Activated B cell treated with CpG ODN at 0.5 μM for 24 hours (primary cell): ENCODE data around the gene ERLEC1. TPM values are rescaled to one million over a fixed set of nuclear protein-coding genes. Genes with fewer than 3 reads are reported as not detected.

Experiments used
- ATAC-seq: fragments of 200-7000 bp; cut with Tn5 transposase; one replicate; pipeline ENCODE4 v1.10.0; 2021; ENCODE audit warnings: low read depth, mild to moderate bottlenecking, moderate library complexity
- CTCF ChIA-PET: fragments of 350-600 bp; sonication (Branson Sonifier 250); formaldehyde crosslinking; loops from one replicate; lab custom pipeline; 2021; ENCODE audit warnings: antibody characterized with exemption; lab: Charles Lee
- POLR2A ChIA-PET: fragments of 350-600 bp; sonication (Branson Sonifier 250); formaldehyde crosslinking; loops from one replicate; lab custom pipeline; 2021; ENCODE audit warnings: antibody characterized with exemption; lab: Charles Lee
- DNase-seq: peaks from one replicate; pipeline ENCODE4 v3.0.0; 2022
- H3K27ac Mint-ChIP-seq: one replicate; pipeline ENCODE4 v1.8.0; 2020; ENCODE audit warnings: mixed read lengths
- H3K27me3 Mint-ChIP-seq: one replicate; pipeline ENCODE4 v1.8.0; 2021; ENCODE audit warnings: mixed read lengths
- H3K36me3 Mint-ChIP-seq: one replicate; pipeline ENCODE4 v1.8.0; 2021; ENCODE audit warnings: low read depth, mixed read lengths
- H3K4me1 Mint-ChIP-seq: one replicate; pipeline ENCODE4 v1.8.0; 2021; ENCODE audit warnings: mixed read lengths
- H3K4me3 Mint-ChIP-seq: one replicate; pipeline ENCODE4 v1.8.0; 2020; ENCODE audit warnings: mild to moderate bottlenecking, mixed read lengths
- H3K9me3 Mint-ChIP-seq: one replicate; pipeline ENCODE4 v1.8.0; 2020; ENCODE audit warnings: mixed read lengths
- intact Hi-C: fragments of 100-400 bp; cut with micrococcal nuclease; formaldehyde crosslinking; loops from one replicate; pipeline ENCODE4 v1.15.1; 2024
- total RNA-seq: library from RNA; stranded (reverse); gene quantifications from 2 replicates; pipeline ENCODE4 v1.2.3, GENCODE V29; 2022
- TF ChIP-seq, protein P1 (sequence below): fragments of 200-600 bp; IDR thresholded peaks from one replicate; pipeline ENCODE4 v1.8.0; 2022; ENCODE audit warnings: antibody characterized with exemption, mild to moderate bottlenecking

The ERLEC1 gene
- total RNA-seq, 1 donor from 2014 or later: 16.8 TPM

DNA sequence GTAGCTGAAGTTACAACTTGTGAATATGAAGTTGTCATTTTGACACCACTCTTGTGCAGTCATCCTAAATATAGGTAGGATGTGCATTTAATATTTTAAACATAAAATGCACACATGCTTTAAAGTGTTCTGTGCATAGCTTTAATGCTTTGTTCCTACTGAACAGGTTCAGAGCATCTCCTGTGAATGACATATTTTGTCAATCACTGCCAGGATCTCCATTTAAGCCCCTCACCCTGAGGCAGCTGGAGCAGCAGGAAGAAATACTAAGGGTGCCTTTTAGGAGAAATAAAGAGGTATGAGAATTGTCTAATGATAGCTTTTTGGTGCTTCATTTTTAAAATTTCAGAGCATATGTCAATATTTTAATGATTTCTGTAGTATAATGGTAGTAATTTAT lies 14.7 kb downstream of the ERLEC1 start:
- Mint-ChIP-seq H3K9me3 (no peaks in the 10 kb centered on the region), H3K36me3 (peaks cover 67% of the 10 kb centered on the region), H3K27ac (no peak overlapping the region), H3K27me3 (no peaks in the 10 kb centered on the region), H3K4me1 (no peaks in the 10 kb centered on the region), H3K4me3 (no peak overlapping the region)
- ATAC-seq (no peak), DNase-seq (no peak)
- TF ChIP-seq, protein P1, sequence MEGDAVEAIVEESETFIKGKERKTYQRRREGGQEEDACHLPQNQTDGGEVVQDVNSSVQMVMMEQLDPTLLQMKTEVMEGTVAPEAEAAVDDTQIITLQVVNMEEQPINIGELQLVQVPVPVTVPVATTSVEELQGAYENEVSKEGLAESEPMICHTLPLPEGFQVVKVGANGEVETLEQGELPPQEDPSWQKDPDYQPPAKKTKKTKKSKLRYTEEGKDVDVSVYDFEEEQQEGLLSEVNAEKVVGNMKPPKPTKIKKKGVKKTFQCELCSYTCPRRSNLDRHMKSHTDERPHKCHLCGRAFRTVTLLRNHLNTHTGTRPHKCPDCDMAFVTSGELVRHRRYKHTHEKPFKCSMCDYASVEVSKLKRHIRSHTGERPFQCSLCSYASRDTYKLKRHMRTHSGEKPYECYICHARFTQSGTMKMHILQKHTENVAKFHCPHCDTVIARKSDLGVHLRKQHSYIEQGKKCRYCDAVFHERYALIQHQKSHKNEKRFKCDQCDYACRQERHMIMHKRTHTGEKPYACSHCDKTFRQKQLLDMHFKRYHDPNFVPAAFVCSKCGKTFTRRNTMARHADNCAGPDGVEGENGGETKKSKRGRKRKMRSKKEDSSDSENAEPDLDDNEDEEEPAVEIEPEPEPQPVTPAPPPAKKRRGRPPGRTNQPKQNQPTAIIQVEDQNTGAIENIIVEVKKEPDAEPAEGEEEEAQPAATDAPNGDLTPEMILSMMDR: no peak
- intact Hi-C loops: no loop called here
- ChIA-PET CTCF (interaction anchor here (0.7 kb wide), 1 partner anchor 1804 kb away, joined by 3 read pairs; no protein-coding TSS in a partner anchor), POLR2A (no interaction called here)

DNA sequence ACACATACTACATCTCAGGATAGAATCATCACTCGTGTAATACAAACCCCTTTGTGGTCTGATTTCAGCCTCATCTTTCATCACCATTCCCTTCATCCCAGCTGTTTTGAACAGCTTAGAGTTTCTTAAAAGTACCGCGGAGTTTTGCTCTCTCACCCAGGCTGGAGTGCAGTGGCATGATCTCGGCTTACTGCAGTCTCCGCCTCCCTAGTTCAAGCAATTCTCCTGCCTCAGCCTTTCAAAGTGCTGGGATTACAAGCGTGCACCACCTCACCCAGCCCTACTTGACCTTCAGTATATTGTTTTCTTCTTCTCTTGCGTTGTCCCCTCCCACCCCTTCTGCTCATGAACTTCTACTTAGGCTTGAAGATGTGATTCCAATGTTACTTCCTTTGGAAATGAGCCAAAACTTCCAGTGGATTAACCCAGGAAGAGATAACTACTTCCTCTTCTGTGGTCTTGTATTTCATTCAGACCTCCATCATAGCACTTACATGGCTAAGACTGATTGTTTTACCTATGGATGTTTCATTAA lies 15.8 kb downstream of the ERLEC1 start:
- Mint-ChIP-seq H3K9me3 (no peaks in the 10 kb centered on the region), H3K4me1 (no peaks in the 10 kb centered on the region), H3K36me3 (peaks cover 72% of the 10 kb centered on the region), H3K27ac (no peak overlapping the region), H3K27me3 (no peaks in the 10 kb centered on the region), H3K4me3 (no peak overlapping the region)
- intact Hi-C loops: no loop called here
- ATAC-seq (no peak), DNase-seq (no peak)
- TF ChIP-seq, protein P1: no peak
- ChIA-PET POLR2A (no interaction called here), CTCF (no interaction called here)

DNA sequence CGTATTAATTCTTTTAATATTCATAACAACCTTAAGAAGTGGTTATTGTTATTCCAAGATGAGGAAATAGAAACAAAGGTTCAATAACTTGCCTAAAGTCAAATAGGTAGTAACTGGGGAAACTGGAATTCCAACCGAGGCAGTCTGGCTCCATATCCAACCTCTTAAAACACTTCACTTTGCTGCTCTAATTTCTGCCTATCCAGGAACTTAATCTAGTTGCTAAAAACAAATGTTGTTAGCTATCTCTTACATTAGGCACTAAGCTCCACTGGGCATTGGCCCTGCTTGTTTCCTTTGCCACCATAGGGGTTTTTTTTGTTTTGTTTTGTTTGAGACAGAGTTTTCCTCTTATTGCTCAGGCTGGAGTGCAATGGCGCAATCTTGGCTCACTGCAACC lies 24.8 kb downstream of the ERLEC1 start:
- H3K36me3 Mint-ChIP-seq: peaks cover 84% of the 10 kb centered on the region
- no peaks in the 10 kb centered on the region for H3K27me3 Mint-ChIP-seq
- H3K4me3 Mint-ChIP-seq: no peak overlapping the region
- CTCF ChIA-PET: no interaction called here
- no peak overlapping the region for H3K27ac Mint-ChIP-seq
- POLR2A ChIA-PET: no interaction called here
- TF ChIP-seq, protein P1: no peak
- ATAC-seq (no peak), DNase-seq (no peak)
- no peaks in the 10 kb centered on the region for H3K9me3 Mint-ChIP-seq
- H3K4me1 Mint-ChIP-seq: no peaks in the 10 kb centered on the region
- intact Hi-C loops: no loop called here

DNA sequence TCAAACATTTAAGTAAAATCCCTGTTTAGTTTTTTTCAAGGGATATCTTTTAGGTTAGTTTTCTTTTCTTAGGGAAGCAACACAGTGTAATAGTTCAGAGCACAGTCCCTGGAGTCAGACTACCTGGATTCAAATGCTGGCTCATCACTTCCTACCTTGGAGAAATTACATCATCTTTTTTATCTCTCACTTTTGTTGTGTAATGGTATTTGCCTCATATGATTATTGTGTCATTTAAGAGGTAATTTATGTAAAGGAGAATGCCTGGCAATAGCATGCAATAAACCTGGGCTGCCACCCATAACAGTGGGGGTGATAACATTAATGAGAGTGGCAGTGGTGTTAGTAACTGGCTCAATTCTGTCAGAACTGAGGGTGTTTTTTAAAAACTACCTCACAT lies 26.3 kb downstream of the ERLEC1 start:
- Mint-ChIP-seq H3K36me3 (peaks cover 82% of the 10 kb centered on the region), H3K9me3 (no peaks in the 10 kb centered on the region), H3K27me3 (no peaks in the 10 kb centered on the region), H3K4me3 (no peak overlapping the region), H3K27ac (no peak overlapping the region), H3K4me1 (no peaks in the 10 kb centered on the region)
- CTCF ChIA-PET: no interaction called here
- TF ChIP-seq, protein P1: no peak
- intact Hi-C loops: no loop called here
- POLR2A ChIA-PET: interaction anchor here (0.7 kb wide), 1 partner anchor 156 kb away, joined by 4 read pairs; no protein-coding TSS in a partner anchor
- DNase-seq: no peak
- no peak for ATAC-seq

DNA sequence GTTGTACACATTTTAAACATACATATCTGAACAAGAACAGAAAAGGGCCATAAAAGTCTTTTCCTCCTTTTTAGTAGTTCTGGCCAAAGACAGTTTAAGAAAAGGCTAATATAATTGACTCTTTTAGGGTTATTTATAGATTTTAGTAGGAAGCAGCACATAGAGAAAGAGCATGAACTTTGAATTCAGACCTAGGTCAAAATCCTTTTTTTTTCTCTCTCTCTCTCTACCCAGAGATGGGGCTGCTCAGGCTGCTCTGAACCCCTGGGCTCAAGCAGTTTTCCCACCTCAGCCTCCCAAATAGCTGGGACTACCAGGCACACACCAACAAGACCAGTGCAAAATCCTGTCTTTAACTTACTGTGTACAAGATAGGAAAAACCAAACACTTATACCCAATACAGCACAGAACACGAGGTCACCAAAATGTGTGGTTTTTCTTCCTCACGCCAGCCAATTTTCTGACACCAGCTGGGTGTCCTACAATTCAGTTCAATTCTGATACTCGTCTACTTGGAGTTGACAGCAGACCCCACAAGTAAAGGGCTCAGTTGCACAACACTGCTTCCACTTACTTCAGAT lies 32.1 kb downstream of the ERLEC1 start:
- Mint-ChIP-seq H3K9me3 (no peaks in the 10 kb centered on the region), H3K36me3 (peaks cover 52% of the 10 kb centered on the region), H3K27ac (no peak overlapping the region), H3K4me3 (no peak overlapping the region), H3K4me1 (no peaks in the 10 kb centered on the region), H3K27me3 (no peaks in the 10 kb centered on the region)
- ChIA-PET POLR2A (interaction anchor here (0.6 kb wide), 1 partner anchor 1522 kb away, joined by 5 read pairs; no protein-coding TSS in a partner anchor), CTCF (no interaction called here)
- TF ChIP-seq, protein P1: no peak
- intact Hi-C loops: no loop called here
- no peak for ATAC-seq
- no peak for DNase-seq
